ENCODE data around the gene ALOXE3.
"Not testable (repeated sequence)": the region's sequence is repeated elsewhere in the genome, so short reads cannot be mapped to it uniquely, and the experiment has no call there.

ALOXE3 gene

DNA sequence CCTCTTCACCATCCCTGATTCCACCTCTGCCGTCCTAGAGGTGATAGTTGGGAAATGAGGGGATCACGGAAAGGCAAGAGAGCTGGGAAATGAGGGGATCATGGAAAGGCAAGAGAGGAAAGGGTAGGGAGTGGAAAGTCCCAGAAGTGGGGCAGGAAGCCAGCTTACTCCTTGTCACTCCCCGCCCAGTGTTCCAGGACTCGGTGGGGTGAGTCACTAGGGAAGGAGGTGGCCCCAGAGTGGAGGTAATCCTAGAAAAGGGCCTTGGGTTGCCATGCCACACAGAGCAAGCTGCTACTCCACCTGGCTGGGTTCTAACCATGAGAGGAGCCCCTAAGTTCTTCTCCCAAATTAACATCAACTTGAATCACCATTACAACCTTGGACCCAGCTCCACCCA, 14.8 kb downstream of the ALOXE3 start:
- no peak for DNase-seq

DNA sequence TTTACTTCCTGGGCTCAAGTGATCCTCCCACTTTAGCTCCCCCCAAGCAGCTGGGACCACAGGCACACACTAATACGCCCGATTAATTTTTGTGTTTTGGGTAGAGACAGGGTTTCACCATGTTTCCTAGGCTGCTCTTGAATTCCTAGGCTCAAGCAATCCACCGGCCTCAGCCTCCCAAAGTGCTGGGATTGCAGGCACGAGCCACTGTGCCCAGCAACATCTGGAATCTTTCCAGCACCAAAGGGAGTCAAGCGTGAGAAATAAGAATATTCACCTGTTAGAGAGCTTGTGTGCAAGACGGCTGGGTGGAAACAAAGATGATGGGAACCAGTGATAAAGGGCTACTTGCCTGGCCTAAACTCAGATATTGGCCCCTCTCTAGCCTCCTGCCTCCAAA, 16.6 kb downstream of the ALOXE3 start:
- no peak for DNase-seq

DNA sequence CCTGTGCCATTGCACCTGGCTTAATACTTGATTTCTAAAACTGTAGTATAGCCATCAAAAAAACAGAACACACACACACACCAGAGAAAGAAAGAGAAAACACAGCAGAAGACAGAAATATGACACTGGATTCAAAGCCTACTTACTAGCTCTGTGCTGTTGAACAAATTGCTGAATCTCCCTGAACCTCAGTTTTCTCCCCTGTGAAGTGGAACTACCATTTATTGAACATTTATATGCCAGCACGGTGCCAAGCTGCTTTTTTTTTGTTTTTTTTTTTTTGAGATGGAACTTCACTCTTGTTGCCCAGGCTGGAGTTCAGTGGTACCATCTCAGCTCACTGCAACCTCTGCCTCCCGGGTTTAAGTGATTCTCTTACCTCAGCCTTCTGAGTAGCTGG, 17.6 kb downstream of the ALOXE3 start:
- no peak for DNase-seq

DNA sequence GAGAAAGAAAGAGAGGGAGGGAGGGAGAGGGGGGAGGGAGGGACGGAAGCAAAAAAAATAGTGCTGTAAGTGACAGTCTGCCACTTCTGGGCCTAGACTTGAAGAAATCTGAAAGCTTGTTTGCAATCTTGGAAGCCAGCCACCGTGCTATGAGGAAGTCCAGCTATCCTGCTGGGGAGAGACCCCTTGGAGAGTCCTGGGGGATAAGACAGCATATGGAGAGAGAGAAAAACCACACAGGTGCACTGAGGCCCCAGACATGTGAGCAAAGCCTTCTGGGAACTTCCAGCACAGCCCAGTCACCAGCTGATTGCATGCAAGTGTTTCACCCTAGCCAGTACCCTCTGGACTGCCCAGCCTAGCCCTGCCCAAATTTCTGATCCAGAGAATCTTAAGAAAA, 18.2 kb downstream of the ALOXE3 start:
- no peak for DNase-seq

DNA sequence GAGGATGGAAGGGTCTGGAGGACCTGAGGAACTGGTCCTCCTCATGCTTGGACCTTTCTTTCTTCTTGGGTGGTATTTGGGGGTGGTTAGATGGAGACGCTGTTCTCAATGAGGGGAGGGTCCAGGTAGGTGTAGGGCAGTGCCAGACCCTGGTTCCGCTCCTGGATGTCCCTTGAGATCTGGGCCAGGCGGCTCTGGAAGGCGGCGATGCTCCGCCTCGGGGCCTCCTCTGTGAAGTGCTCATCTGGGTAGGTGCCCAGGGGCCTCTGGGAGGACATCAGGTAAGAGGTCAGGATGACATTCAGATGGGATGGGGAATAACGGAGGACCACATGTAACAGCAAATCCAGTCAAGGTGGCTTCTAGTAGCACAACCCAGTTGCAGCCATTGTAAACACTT, 21.8 kb downstream of the ALOXE3 start:
- no peak for DNase-seq

DNA sequence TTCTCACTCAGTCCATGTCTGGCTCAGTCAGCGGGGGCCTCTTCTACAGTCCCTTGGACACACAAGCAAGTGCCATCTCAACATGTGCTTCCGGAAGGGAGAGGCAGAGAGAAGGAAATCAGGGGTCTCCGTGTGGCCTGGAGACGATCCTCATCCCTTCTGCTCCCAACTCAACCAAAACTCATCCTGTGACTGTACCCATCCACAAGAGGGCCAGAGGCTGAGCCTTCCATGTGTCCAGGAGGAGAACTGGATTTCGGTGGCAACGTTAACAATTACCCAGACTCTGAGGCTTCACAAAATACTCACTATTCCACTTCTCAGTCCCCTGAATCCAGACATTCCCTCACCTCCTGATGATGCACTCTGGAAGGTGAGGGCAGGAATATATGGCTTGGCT, 23.0 kb downstream of the ALOXE3 start:
- no peak for DNase-seq

DNA sequence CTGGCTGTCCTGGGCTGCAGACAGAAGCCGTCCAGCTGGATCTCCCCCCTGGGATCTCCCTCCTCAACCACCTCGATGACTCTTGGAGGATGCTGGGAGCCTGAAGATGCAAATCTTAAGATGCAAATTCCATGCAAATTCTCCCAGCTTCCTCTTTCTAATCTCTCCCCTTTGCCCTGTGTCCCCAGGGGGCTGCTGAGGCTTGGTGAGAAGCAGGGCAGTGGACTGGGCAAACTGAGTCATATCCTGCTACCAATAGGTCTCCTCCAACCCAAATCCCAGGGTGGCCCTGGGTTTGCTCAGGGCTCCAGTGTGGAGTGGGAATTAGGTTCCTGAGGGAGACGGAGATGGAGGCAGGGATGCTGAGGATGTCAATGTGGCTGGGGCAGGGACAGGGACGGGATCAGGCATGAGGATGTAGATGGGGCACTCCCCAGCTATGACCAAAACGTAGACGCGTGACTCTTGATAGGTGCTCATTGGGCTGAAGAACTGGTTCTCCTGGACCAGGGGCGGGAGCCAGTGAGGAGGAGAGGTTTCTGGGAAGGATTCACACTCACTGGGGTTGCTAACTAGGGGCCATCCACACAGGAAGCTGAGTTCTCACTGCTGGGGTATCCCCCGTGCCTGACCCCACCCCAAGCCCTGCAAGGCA, 27.2 kb downstream of the ALOXE3 start:
- no peak for DNase-seq

DNA sequence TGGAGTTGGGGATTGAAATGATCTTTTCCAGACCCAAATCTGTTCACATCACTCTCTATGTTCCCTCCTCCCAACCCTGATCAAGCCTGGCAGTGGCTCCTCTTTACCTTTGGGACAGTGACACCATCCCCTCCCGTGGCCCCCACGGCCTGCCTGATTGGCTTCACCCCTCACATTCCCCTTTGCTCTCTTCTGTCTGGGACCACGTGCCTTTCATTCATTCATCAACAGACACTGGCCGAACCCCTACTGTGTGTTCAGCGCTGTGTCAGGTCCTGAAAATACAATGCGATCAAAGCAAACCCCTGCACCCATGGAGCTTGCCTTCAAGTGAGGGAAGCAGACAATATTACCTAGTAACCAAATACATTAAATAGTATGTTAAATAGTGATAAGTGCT, 28.6 kb downstream of the ALOXE3 start:
- no peak for DNase-seq

DNA sequence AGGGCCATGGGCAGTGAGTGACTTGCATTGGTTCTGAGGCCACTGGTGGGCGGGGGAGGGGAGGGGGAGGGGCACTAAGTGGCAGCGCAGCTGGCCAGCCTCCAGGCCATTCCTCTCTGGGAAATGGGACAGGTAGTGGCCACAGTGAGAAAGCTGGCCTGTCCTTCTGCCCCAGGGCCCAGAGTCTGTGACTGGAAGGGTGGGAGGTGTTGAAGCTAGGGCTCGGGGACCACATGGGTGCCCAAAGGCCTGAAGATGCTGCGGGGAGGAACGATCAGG, 30.4 kb downstream of the ALOXE3 start:
- no peak for DNase-seq

DNA sequence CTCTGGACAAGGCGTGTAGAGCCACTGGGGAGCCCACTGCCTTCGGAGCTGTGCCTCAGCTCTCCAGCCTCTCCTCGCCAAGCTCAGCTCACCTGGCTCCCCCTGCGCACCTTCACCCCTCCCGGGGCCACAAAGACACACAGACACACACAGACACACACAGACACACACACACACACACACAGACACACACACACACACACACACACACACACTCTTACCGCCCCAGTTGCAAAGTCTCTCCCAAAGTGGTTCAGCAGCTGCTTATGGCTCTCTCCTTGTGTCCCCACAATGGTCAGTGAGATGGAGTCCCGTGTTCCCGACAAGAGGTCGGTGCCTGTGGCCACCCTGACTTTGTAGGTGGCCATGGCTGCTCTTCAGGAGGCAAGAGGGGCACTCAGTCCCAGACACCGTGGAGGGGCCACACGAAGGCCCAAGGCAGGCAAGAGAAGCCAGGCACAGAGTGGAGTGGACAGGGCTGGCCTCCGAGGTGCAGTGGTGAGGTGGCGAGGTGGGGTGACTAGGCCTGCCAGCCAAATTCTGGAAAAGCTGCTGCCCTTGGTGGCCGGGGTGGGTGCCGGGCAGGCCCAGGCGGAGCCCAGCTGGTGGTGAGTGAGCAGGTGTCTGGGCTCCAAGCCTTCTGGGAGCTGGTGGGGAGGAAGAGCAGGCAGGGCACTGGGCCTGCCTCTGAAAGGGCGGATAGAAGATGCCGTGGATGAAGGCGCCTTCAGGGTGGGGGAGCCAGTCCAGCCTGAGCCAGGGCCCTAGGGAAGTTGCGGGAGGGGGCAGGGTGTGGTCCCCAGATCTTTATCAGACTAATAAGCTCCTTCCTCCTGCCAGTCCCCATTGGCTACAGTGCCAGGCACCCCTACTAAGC, 31.0 kb downstream of the ALOXE3 start, which contains the start of gene ALOX12B:
TSS of gene ALOX12B (minus strand) at position 642 of the 877 bp plus-strand sequence. CDS start at position 368, 274 bp downstream.
- DNase-seq: no peak

DNA sequence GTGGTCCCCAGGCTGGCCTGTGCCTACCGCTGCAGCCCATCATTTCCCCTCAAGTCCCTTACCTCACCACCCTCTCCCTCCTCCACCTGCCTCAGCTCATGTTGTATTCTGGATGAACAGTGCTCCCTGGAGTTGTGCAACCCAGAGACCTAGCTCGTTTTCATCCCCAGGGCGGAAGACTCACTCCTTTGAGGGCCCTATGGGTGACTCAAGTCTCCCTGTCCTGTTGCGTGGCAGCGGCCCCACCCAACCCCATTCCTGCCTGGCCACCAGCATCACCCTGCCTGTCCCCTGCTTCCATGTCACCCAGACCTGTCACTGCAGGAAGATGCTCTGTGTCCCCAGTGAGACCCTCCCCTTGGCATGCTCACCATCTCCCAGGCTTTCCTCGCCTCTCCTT, 34.1 kb downstream of the ALOXE3 start:
- no peak for DNase-seq

DNA sequence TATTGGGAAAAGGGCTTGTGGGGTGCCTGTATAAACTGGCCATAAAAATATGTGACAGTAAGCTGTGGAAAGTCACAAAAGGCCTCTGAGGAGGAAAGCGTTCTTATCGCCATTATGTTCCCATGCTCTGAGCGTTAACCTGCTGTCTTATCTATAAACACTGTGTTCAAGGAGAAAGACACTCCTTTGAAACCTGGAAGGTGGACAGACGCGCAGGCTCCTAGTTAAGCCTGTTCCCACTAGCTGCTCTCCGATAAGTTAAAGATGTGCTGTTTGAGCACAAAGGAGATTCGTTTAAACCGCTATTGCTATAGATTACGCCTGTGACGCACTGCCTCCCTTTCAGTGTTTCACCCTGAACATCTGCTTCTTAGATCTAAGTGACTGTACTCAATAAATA, 36.0 kb downstream of the ALOXE3 start:
- DNase-seq: no peak

DNA sequence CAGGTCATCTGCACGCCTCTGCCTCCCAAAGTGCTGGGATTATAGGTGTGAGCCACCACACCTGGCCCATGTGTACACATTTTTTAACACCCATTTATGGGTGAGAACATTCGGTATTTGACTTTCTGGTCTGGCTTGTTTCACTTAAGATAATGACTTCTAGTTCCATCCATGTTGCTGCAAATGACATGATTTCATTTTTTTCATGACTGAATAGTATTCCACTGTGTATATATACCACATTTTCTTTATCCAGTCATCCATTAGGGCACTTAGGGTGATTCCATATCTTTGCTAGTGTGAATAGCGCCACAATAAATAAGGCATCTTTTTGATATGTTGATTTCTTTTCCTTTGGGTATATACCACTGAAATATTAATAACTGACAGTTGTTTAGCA, 36.4 kb downstream of the ALOXE3 start:
- no peak for DNase-seq

DNA sequence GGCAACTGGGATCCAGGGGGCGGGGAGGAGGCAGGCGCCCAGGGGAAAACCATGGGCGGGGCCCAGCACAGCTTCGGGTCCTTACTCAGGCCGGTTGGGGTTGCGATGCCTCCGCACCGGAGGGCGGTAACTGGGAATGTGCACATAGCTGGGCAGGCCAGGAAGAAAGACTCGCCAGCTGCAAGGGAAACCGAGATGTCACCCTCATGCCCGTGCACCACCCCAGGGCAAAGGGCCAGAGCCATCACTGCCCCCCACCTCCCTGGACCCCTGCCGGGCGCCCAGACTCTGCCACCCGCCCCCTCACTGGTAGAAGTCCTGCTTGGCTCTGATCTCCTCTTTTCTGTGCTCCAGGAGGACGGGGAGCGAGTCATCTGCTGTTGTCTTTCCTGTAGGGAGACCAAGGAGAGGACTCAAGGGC, 37.5 kb downstream of the ALOXE3 start:
- DNase-seq: no peak

DNA sequence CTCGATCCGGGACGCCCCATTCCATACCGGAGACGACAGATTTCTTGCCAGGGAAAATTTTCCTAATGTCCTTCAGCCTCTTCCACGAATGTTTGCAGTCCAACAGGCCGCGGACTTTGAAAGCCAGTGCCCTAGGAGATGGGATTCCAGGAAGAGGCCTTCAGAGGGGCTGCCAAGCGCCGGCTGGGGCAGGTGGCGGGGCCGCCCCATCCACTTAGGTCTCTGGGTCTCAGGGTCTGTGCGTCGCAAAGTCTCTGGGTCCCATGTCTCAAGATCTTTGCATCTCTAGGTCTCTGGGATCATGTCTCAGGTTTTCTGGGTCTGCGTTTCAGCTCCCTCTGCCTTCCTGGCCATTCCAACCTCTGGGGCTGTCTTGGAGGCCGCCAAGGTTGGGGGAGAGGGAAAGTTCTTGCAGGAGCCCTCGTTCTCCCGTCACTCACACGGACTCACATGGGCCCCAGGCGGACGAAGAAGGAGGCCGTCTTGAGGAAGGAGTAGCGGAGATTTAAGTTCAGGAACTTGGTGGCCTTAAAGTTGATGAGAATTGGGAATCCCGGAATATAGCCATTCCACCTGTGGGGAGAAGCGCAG, 38.0 kb downstream of the ALOXE3 start:
- no peak for DNase-seq

DNA sequence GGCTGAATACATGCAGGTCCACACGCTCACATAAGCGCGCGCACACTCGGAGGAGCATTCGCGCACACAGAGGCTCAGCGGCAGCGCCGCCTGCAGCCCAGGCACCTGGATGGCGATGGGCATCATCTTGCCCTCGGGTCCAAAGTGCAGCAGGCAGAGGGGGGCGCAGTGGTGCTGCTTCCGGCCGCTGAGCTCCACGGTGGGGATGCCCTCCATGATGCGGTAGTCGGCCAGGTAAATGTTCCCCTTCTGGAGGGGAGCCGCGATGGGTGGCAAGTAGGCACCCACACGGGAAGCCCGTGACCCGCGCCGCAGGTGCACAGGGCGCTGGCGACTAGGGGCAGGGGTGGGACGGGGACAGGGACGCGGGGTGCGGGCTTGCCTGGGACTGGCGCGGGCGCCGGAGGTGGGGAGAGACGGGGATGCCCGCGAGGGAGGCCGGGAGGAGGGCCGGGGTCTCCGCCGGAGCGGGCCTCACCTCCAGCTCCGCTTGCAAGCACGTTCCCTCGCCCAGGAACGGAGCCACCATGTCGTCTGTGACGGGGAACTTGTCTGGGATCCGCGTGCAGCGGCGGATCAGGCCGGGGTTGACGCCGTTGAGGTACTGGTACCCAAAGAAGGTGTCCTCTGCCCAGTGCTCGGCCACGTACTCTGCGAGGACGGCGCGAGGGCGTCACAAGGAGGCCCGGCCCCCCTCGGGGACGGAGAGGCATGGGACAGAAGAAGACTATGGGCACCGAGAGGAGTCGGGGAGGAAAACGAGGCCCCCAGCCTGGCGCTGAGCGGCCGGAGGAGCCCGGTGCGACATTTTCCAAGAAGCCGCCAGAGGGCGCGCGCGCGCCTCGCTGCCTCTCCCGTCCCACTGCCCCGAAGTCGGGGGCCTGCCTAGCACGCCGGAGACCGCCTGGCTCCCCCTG, 38.8 kb downstream of the ALOXE3 start:
- DNase-seq: peak in 35 of 56 donors; percentile 17 to 79 (median 49)

DNA sequence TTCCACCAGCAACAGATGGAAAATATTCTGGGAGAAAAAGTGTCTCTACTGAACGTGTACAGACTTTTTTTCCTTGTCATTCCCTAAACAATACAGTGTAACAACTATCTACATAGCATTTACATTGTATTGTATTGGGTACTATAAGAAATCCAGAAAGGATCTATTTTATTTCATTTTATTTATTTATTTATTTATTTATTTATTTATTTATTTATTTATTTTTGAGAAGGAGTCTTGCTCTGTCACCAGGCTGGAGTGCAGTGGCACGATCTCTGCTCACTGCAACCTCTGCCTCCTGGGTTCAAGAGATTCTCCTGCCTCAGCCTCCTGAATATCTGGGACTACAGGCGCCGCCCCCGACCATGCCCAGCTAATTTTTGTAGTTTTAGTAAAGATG, 40.4 kb downstream of the ALOXE3 start:
- DNase-seq: not testable (repeated sequence)

DNA sequence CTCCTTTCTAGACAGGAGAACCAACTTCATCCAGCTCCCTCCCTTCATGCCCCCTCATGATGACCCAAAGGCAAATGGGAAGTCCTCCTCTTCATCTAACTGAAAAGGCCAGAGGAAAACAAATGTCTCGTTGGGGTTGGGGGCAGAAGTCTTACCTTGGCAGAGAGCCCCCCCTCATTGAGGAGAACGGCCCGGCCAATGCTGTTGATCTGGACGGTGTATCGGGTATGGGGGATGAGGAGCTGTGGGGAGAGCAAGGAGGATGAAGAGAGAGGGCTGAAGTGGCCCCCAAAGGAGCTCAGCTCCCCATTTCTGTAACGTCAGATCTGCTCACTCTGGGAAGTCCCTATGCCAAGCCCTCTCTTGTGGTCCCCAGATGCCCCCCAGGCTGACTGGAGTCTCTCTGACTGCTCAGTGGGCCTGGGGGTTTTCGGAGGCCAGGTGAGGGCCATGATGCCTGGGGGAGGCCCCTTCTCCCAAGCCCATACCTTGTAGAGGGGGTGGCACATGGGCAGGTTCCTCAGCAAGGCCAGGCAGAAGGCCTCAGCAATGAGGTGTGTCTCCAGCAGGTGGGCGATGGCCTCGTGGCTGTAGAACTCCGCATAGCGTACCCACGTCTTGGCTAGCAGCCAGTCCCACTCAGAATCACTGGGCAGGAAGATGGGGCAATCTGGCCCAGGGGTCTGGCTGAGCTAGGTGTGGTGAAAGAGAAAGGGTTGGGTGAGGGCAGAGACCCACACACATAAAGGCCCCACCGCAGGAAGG, 41.6 kb downstream of the ALOXE3 start:
- DNase-seq: no peak

DNA sequence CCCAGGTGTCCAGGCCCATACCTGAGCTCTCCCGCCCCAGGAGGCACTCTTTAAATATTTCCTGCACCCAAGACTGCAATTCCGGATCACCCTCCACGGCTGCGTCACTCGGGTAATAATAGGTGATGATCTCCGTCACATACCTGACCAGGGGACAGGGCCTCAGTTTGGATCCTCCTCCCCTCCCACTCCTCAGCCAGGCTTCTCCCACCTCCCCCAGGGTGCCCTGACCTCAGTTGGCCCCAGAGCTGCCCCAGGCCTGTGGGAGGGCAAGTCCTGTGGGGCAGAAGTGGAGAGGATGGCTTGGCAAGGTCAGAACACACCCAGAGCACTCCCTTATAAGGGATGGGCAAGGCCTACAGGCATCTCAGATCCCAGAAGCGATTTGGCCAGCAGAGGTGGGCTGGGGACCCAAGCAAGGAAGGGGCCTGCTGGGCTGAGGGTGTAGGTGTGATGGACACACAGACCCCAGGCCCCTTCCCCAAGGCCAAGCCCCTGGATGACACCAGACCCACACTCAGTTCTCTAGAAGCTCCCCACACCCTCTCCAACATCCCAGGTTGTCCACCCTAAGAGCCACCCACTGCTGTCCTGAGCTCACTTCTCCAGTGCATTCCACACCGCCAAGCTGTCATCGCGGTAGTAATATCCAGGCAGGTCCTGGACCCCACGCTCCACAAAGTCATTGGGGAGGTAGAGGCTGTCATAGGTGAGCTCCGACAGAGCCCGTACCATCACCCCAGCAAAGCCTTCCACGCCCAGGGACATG, 42.6 kb downstream of the ALOXE3 start:
- DNase-seq: no peak

DNA sequence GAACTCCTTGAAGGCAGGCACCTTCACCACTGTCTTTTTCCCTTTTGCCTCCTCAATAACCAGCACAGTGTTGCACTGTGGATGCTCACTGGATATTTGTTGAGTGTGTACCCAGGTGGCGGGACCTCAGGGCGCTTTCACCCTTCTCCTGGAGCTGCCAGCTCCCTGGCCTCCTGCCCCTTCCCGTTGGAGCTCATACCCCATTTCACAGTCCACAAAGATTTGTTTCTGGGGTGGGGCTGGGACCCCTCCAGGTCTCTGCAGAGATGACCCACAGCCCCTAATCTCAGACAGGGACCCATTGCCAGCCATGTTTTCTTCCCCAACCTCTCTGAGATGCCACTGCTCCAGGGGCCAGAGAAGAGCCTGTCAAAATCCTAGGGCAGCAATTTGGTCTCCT, 43.2 kb downstream of the ALOXE3 start:
- DNase-seq: no peak
